Heart right ventricle (tissue), 16 donors: ENCODE measurements around the gene ANK3. TPM values are rescaled to one million over a fixed set of nuclear protein-coding genes. Genes with fewer than 3 reads are reported as not detected.

ENCODE experiments used
- ATAC-seq, 8 donors: fragments of 200-7000 bp; cut with Tn5 transposase; one replicate each; pipeline ENCODE4 v1.9.1; 2020; ENCODE audit warnings: mild to moderate bottlenecking in 8 of 8, moderate library complexity in 8 of 8, moderate number of reproducible peaks in 1 of 8
- DNase-seq, 2 donors: peaks; one replicate each; pipeline ENCODE4 v3.0.0-alpha.2; 2020
- H3K27ac ChIP-seq, 10 donors: fragments of 200-600 bp; sonication (generic) in 2 of 10; one replicate each; pipeline versions ENCODE4 v1.5.0 to v1.8.0; 2020 to 2022; ENCODE audit warnings: mild to moderate bottlenecking in 3 of 10
- H3K27me3 ChIP-seq, 7 donors: fragments of 200-600 bp; one replicate each; pipeline ENCODE4 v1.8.0; 2021 to 2022; ENCODE audit warnings: mild to moderate bottlenecking in 2 of 7
- H3K36me3 ChIP-seq, 9 donors: fragments of 200-600 bp; sonication (generic) in 1 of 9; one replicate each; pipeline versions ENCODE4 v1.5.0 to v1.8.0; 2020 to 2022; ENCODE audit warnings: mild to moderate bottlenecking in 2 of 9
- H3K4me1 ChIP-seq, 9 donors: fragments of 200-600 bp; sonication (generic) in 1 of 9; one replicate each; pipeline versions ENCODE4 v1.5.0 to v1.8.0; 2020 to 2022; ENCODE audit warnings: mild to moderate bottlenecking in 4 of 9
- H3K4me3 ChIP-seq, 10 donors: fragments of 200-600 bp; sonication (generic) in 2 of 10; one replicate each; pipeline versions ENCODE4 v1.5.0 to v1.8.0; 2020 to 2022; ENCODE audit warnings: mild to moderate bottlenecking in 7 of 10, moderate library complexity in 2 of 10
- H3K9me3 ChIP-seq, 11 donors: fragments of 200-600 bp in 10 of 11; sonication (generic) in 2 of 11; one replicate each; pipeline versions ENCODE4 v1.5.0 to v1.8.0; 2013 to 2022; ENCODE audit warnings: mild to moderate bottlenecking in 2 of 11, control low read depth in 1 of 11, moderate library complexity in 1 of 11
- WGBS, 2 donors: extraction: QIAGEN DNeasy Blood & Tissue Kit; methylation state at CpG; one replicate each; pipeline ENCODE4 v1.1.7; 2013; ENCODE audit warnings: inconsistent platforms in 1 of 2; 5-methylcytosine and 5-hydroxymethylcytosine counted together
- intact Hi-C, 10 donors: fragments of 100-400 bp; cut with DNase I; formaldehyde crosslinking; loops; one replicate each; pipeline versions ENCODE4 v1.11.1 to v1.14.2; 2022
- polyA plus RNA-seq, 2 donors: library from polyadenylated mRNA; stranded (reverse); fragments of 200-250 nt; gene quantifications; one replicate each; pipeline ENCODE4 v1.2.3, GENCODE V29; 2013
- total RNA-seq, 10 donors: library from RNA; stranded (reverse); fragmentation: NEBNext Ultra II Directional in 3 of 10; extraction: Animal tissue kit (Norgen Biotek cat#: 25700) in 3 of 10; gene quantifications; one replicate each; pipeline versions ENCODE4 v1.2.1 to v1.2.4, GENCODE V29; 2021 to 2023
- TF ChIP-seq, protein P1 (sequence below), 9 donors: fragments of 200-600 bp; sonication (generic) in 2 of 9; IDR thresholded peaks; one replicate each; pipeline versions ENCODE4 v1.5.0 to v1.8.0; 2021 to 2022; ENCODE audit warnings: antibody characterized with exemption in 9 of 9, mild to moderate bottlenecking in 5 of 9, moderate library complexity in 1 of 9
- donor health status: Arrhythmogenic right ventricular cardiomyopathy.
- donor health status: ischemic (EF 13 %, LVEDD 7.1; RV severe dilation, severe dysfunction).
- donor health status: healthy with polysubstance abuse.
- donor health status: DM: no; HTN: yes; CAD: no.
- donor health status: DM: no; HTN: no; CAD: no.
- donor health status: ischemic (EF 25% LVEDD 6.9; RV normal size, moderate dysfunction).
- donor health status: ischemic (EF 25% LVEDD 5.7; RV mildly dilated, moderate dysfunction).
- donor health status: healthy.
- donor health status: DM: yes; HTN: yes; CAD: no.
- donor health status: Ischemic cardiomyopathy.
- donor health status: ischemic (EF 35%, LVEDD 5.7; RV mildly dilated, moderate dysfunction).
- donor health status: nonischemic (EF 11% LVEDD 7.7; RV severe dilation, severe dysfunction).
- donor health status: DM: yes; HTN: yes; CAD: no.
- donor health status: PGD.
- donor health status: ischemic (EF 29% LVEDD 5.4; RV normal size, mild dysfunction).
- donor health status: nonischemic (EF 23%, LVEDD 6.1; RV moderate dilation, normal function).

The ANK3 gene
- total and polyA plus RNA-seq, 12 donors = 34.4 to 287 (median 245) TPM

DNA sequence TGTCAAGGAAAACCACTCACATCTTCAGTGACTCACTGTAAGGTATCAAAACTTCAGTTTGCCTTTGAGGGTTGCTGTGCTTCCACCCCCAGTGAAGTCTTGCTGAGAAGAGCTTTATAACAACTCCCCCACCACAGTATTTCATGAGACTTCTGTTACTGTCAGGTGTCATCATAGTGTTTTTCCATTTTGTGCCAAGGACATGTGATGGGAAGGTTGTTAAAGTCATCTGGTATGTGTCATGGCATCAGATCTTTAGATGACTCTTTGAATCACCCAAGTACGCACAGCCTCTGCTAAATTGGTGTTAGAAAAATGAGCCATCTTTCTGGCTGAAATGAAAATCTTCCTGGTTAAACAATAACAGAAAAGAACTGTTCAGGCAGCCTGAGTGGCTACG lies 368.3 kb downstream of the ANK3 start:
- TF ChIP-seq, protein P1, sequence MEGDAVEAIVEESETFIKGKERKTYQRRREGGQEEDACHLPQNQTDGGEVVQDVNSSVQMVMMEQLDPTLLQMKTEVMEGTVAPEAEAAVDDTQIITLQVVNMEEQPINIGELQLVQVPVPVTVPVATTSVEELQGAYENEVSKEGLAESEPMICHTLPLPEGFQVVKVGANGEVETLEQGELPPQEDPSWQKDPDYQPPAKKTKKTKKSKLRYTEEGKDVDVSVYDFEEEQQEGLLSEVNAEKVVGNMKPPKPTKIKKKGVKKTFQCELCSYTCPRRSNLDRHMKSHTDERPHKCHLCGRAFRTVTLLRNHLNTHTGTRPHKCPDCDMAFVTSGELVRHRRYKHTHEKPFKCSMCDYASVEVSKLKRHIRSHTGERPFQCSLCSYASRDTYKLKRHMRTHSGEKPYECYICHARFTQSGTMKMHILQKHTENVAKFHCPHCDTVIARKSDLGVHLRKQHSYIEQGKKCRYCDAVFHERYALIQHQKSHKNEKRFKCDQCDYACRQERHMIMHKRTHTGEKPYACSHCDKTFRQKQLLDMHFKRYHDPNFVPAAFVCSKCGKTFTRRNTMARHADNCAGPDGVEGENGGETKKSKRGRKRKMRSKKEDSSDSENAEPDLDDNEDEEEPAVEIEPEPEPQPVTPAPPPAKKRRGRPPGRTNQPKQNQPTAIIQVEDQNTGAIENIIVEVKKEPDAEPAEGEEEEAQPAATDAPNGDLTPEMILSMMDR (IDR thresholded peaks at IDR 0.05) = no peak
- no peak overlapping the region for H3K27ac ChIP-seq
- no peaks in the 10 kb centered on the region for H3K9me3 ChIP-seq
- peaks cover 0 to 6% (median 0%) of the 10 kb centered on the region in 9 donors for H3K4me1 ChIP-seq
- ATAC-seq = no peak
- no peaks in the 10 kb centered on the region for H3K27me3 ChIP-seq
- 87 to 91% methylated on average over 2 of the region's 2 CpGs for WGBS, 2 donors
- intact Hi-C loops = loop anchor here in 1 of 10 donors (10.0 kb wide), 1 partner anchor 157 kb away; no protein-coding TSS in a partner anchor
- DNase-seq = no peak
- H3K4me3 ChIP-seq = no peak overlapping the region
- no peaks in the 10 kb centered on the region for H3K36me3 ChIP-seq

DNA sequence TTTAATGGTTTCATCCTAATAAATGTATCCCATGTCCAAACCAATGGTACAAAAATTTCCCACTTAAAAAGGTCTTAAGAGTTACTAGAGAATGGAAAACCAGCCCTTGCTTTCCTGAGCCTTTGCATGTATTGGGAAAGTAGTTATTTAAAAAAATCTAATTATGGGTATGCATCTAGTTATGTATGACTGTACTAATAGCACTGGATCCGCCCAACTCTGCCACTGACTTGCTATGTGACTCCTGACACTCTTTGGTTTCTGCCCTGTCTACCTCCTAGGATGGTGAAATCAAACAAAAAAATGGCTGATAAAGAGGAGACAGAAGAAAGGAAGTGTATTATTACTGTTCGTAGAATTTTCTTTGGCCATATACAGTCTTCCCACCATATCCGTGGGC lies 372.9 kb downstream of the ANK3 start:
- intact Hi-C loops = no loop called here
- Histone ChIP-seq H3K36me3 (no peaks in the 10 kb centered on the region), H3K9me3 (no peaks in the 10 kb centered on the region), H3K4me3 (no peak overlapping the region), H3K4me1 (no peaks in the 10 kb centered on the region), H3K27me3 (no peaks in the 10 kb centered on the region), H3K27ac (no peak overlapping the region)
- no peak for ATAC-seq
- no peak for DNase-seq
- WGBS, 2 donors = 87 to 93% methylated on average over 3 of the region's 3 CpGs
- TF ChIP-seq, protein P1 (IDR thresholded peaks at IDR 0.05) = no peak

DNA sequence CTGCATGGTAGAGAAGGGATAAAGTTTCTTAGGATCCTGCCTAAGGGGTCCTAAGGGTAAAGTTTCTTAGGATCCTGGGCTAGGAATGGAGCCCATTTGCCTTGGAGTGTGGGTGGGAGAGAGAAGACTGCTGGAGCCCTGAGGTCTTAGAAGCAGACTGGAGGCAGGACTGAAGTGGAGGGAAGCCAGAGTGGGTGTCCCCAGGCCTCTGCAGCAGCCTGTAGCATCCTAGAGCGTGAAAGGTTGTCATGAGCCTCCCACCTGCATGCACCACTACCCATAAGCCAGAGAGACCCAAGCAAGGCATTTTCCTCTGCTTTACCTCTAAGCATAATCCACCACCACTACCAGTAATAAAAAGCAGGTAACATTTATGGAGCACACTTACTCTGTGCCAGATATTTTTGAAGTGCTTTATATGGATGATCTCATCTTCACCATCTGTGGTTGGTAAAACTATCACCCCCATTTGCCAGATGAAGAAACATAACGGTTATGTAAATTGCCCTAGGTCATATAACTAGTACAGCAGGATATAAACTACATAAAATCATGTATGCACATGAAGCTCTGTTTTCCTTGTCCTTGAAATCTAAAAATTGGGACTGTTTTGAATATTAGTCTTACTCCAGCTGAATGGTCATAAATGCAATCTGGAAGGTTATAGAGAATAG lies 379.8 kb downstream of the ANK3 start:
- no peaks in the 10 kb centered on the region for H3K27me3 ChIP-seq
- H3K9me3 ChIP-seq = no peaks in the 10 kb centered on the region
- no peak for DNase-seq
- no peaks in the 10 kb centered on the region for H3K4me1 ChIP-seq
- H3K4me3 ChIP-seq = no peak overlapping the region
- no peak overlapping the region for H3K27ac ChIP-seq
- intact Hi-C loops = no loop called here
- TF ChIP-seq, protein P1 (IDR thresholded peaks at IDR 0.05) = no peak
- no peak for ATAC-seq
- H3K36me3 ChIP-seq = no peaks in the 10 kb centered on the region
- 67 to 86% methylated on average over 2 of the region's 2 CpGs for WGBS, 2 donors

DNA sequence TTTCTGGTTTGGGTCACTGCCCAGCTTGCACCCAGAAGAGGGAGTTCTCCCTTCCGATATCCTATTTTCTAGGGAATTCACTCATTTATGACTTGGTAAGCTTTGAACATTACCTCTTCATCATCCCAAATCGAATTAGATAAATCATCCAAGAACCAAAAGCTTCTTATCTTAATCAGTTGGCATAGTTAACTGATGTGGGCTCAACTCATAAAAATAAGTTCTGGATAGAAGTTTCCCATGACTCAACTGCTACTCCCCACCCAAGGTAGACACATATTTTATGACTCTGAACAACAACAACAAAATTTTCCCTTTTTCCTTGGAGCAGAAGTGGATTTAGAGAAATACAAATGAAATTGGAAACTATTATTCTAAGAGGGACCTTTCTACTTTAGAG lies 380.4 kb downstream of the ANK3 start:
- no peaks in the 10 kb centered on the region for H3K9me3 ChIP-seq
- no peaks in the 10 kb centered on the region for H3K4me1 ChIP-seq
- intact Hi-C loops = no loop called here
- H3K4me3 ChIP-seq = no peak overlapping the region
- H3K27ac ChIP-seq = no peak overlapping the region
- 68 to 79% methylated on average over 2 of the region's 2 CpGs for WGBS, 2 donors
- TF ChIP-seq, protein P1 (IDR thresholded peaks at IDR 0.05) = no peak
- no peaks in the 10 kb centered on the region for H3K27me3 ChIP-seq
- no peaks in the 10 kb centered on the region for H3K36me3 ChIP-seq
- DNase-seq (no peak), ATAC-seq (no peak)
